NCI-H2196 (cell line): ENCODE results near the gene ZNF697.
"Not testable (repeated sequence)": the region's sequence is repeated elsewhere in the genome, so short reads cannot be mapped to it uniquely, and the experiment has no call there.

Source experiments
- DNase-seq: peaks from one replicate; lab custom pipeline; 2025; ENCODE audit not compliant: unreplicated experiment; lab: John Stamatoyannopoulos, UW

Gene ZNF697

DNA sequence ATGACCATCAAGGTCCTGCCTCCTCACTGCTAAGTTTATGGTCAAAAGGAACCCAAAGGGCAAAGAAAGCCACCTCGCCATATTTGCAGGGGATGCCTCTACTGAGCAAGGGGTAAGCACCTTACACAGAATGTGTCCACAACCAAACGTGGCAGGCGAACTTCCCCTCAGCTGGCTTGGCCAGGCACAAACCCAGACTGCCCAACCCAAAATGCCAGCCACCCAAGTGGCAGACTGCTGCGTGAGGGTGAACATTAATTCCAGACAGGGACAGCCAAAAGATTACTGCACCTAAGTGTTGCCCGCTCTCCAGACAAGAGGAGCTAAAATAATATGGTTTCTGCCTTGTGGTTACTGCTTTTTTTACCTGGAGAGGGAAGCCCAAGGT is 16.0 kb downstream of the ZNF697 start:
- no peak for DNase-seq

GRCh38 chr1:119631433-119632102 is 16.5 kb downstream of the ZNF697 start:
- peak; percentile 73 for DNase-seq

GRCh38 chr1:119631086-119631432 is 17.0 kb downstream of the ZNF697 start:
- DNase-seq: no peak

GRCh38 chr1:119626841-119627240 is 21.2 kb downstream of the ZNF697 start:
- no peak for DNase-seq

- no peak for DNase-seq
These were observed 22.0 kb downstream of the ZNF697 start for GRCh38 chr1:119626011-119626545.

- no peak for DNase-seq
These were observed 24.4 kb downstream of the ZNF697 start for GRCh38 chr1:119623678-119624077.

- DNase-seq: no peak
These were observed 24.9 kb downstream of the ZNF697 start for GRCh38 chr1:119623193-119623515.

- no peak for DNase-seq
These were observed 25.5 kb downstream of the ZNF697 start for GRCh38 chr1:119622311-119623192.

DNA sequence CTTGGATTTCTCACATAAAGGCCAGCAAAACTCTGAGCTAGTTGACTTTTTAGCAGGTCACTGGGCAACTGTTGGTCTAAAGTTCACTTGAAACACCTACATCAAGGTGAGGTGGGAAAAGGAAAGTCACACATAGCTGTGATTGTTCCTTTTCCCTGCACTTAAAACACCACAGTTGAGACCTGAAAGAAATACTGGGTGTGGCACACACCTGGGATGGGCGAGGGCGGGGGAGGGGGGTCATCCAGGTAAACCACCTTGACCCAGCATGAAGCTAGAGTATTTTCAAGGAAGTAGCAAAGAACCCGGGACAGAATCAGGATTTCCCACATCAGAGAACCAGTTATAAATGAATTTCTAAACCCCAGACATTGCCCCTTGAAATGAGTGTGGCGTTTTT is 26.4 kb downstream of the ZNF697 start:
- no peak for DNase-seq

- DNase-seq: no peak
These were observed 30.0 kb downstream of the ZNF697 start for GRCh38 chr1:119617751-119618691.

- DNase-seq: not testable (repeated sequence)
These were observed 31.3 kb downstream of the ZNF697 start for GRCh38 chr1:119616748-119617147.

DNA sequence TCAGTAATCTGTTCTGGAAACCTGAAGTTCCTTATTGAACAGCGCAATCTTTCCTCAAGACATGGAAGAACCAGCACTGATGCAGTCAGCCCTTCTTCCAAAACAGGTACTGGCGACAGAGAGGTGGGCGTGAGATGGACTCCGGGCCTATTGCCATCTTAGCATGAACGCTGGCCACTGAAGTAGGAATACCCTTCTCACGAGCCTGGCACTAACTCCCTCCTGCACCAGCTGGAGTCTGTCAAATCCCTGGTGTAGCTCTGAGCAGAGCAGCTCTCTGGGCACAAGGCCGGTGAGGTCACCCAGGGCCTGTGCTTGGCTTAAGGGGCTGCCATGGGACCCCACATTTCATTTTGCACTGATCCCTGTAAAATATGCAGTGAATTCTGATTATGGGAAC is 33.0 kb downstream of the ZNF697 start:
- DNase-seq: not testable (repeated sequence)

DNA sequence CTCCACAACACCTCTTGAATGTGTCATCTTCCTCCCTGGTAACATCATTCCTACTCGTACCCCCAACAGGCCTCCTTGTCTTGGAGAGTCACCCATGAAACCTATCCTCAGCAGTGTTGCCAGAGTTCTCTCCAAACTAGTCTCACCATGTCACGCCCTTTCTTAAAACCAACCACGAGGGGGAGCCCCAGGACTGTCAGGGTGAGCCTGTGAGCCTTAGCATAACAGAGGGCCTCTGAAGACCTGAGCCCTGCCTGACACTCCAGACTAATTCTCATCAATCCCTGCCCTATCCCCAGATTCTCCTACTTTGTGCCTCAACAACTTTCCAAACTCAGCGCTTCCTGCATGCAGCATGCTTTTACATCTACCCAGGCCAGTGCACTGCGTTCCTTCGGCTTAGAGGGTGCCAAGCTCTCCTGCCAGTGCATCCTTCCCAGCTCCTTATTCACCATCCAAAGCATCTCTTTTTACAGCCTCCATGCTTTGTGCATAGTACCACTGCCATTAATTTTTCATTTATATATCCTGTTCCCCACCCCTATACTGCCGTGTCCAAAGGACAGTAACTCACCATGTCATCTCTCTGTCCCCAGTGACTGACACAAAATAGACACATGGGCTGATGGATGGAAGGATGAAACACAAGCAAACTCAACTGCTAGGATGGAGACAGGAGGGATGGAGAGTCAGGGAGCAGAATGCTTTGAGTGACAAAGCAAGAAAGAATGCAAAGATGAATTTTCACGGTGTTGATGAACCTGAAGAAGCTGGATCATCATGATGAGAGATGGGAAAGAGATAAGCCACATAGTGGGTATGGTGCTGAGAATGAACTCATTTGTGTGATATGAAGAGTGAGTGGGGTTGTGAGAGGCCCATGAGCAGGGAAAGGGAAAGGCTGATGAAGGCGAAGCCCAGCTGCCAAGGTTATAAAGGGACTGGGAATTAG is 34.0 kb downstream of the ZNF697 start:
- DNase-seq: peak; percentile 79

GRCh38 chr1:119611701-119612113 is 36.4 kb downstream of the ZNF697 start:
- DNase-seq: peak; percentile 87

GRCh38 chr1:119608816-119609215 is 39.2 kb downstream of the ZNF697 start:
- DNase-seq: not testable (repeated sequence)

GRCh38 chr1:119607087-119607807 is 40.8 kb downstream of the ZNF697 start:
- DNase-seq: not testable (repeated sequence)

GRCh38 chr1:119606394-119606793 is 41.7 kb downstream of the ZNF697 start:
- no peak for DNase-seq

DNA sequence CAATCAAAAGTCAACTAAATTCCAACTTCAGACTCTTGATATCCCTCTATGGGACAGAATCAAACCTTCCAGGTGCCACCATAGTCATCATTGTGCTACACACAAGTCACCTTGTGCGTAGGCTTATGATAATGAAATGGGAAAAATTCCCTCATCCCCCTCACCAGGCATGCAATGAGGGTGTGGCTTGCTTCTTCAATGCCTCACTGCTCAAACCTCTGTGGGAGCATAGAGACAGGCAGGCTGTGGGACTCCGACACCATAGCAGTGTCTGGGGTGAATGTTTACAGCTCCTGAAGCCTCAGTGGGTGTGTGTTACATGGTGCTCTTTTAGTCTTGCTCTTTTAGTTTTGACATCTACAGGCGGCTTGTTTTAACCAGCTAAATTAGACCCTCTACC is 42.4 kb downstream of the ZNF697 start:
- no peak for DNase-seq

GRCh38 chr1:119605080-119605479 is 43.0 kb downstream of the ZNF697 start:
- not testable (repeated sequence) for DNase-seq
